Duodenal mucosa (tissue), 2 donors: ENCODE measurements around the gene NPHP4.

Experiments
- H3K27ac ChIP-seq: one replicate; pipeline ENCODE4 v1.7.0; 2013; ENCODE audit warnings: low read depth, low read length
- H3K27me3 ChIP-seq, 2 donors: one replicate each; pipeline ENCODE4 v1.7.0; 2013; ENCODE audit warnings: low read length in 2 of 2, control low read depth in 1 of 2; ENCODE audit not compliant: insufficient read depth in 2 of 2, control insufficient read depth in 1 of 2
- H3K36me3 ChIP-seq, 2 donors: one replicate each; pipeline ENCODE4 v1.7.0; 2013; ENCODE audit warnings: low read length in 2 of 2, control low read depth in 1 of 2; ENCODE audit not compliant: insufficient read depth in 2 of 2, control insufficient read depth in 1 of 2
- H3K4me1 ChIP-seq, 2 donors: one replicate each; pipeline ENCODE4 v1.7.0; 2013; ENCODE audit warnings: low read length in 2 of 2, control low read depth in 1 of 2; ENCODE audit not compliant: insufficient read depth in 2 of 2, control insufficient read depth in 1 of 2
- H3K4me3 ChIP-seq, 2 donors: one replicate each; pipeline ENCODE4 v1.7.0; 2013; ENCODE audit warnings: low read length in 2 of 2, low read depth in 1 of 2
- H3K9ac ChIP-seq, 2 donors: one replicate each; pipeline ENCODE4 v1.7.0; 2013; ENCODE audit warnings: low read length in 2 of 2, low read depth in 1 of 2
- H3K9me3 ChIP-seq, 2 donors: one replicate each; pipeline ENCODE4 v1.7.0; 2013; ENCODE audit warnings: low read length in 2 of 2, control low read depth in 1 of 2; ENCODE audit not compliant: control insufficient read depth in 1 of 2

The NPHP4 gene

GRCh38 chr1:5960336-5960735, 31.9 kb downstream of the NPHP4 start:
- H3K4me1 ChIP-seq = no peaks in the 10 kb centered on the region
- H3K4me3 ChIP-seq = no peak overlapping the region
- no peak overlapping the region for H3K27ac ChIP-seq
- H3K36me3 ChIP-seq = peaks cover 14 to 33% of the 10 kb centered on the region in 2 donors
- H3K9ac ChIP-seq = no peak overlapping the region
- H3K27me3 ChIP-seq = no peaks in the 10 kb centered on the region
- H3K9me3 ChIP-seq = no peaks in the 10 kb centered on the region

- Histone ChIP-seq H3K9ac (no peak overlapping the region), H3K4me3 (no peak overlapping the region), H3K27ac (no peak overlapping the region), H3K9me3 (no peaks in the 10 kb centered on the region), H3K4me1 (no peaks in the 10 kb centered on the region), H3K36me3 (peaks cover 14 to 36% of the 10 kb centered on the region in 2 donors), H3K27me3 (no peaks in the 10 kb centered on the region)
These were observed 32.5 kb downstream of the NPHP4 start for GRCh38 chr1:5959667-5960230.

- Histone ChIP-seq H3K27ac (no peak overlapping the region), H3K9me3 (no peaks in the 10 kb centered on the region), H3K4me3 (no peak overlapping the region), H3K27me3 (no peaks in the 10 kb centered on the region), H3K4me1 (no peaks in the 10 kb centered on the region), H3K36me3 (peaks cover 14 to 36% of the 10 kb centered on the region in 2 donors), H3K9ac (no peak overlapping the region)
These were observed 33.1 kb downstream of the NPHP4 start for GRCh38 chr1:5959087-5959486.

- no peak overlapping the region for H3K4me3 ChIP-seq
- H3K9me3 ChIP-seq = no peaks in the 10 kb centered on the region
- H3K27ac ChIP-seq = no peak overlapping the region
- no peaks in the 10 kb centered on the region for H3K4me1 ChIP-seq
- H3K27me3 ChIP-seq = no peaks in the 10 kb centered on the region
- no peak overlapping the region for H3K9ac ChIP-seq
- H3K36me3 ChIP-seq = peaks cover 10 to 26% of the 10 kb centered on the region in 2 donors
These were observed 36.0 kb downstream of the NPHP4 start for GRCh38 chr1:5956022-5956830.

- H3K9me3 ChIP-seq = no peaks in the 10 kb centered on the region
- no peaks in the 10 kb centered on the region for H3K27me3 ChIP-seq
- H3K36me3 ChIP-seq = peaks cover 5 to 25% of the 10 kb centered on the region in 2 donors
- no peak overlapping the region for H3K4me3 ChIP-seq
- no peak overlapping the region for H3K9ac ChIP-seq
- H3K27ac ChIP-seq = no peak overlapping the region
- no peaks in the 10 kb centered on the region for H3K4me1 ChIP-seq
These were observed 36.7 kb downstream of the NPHP4 start for GRCh38 chr1:5955479-5955977.

GRCh38 chr1:5954964-5955363, 37.3 kb downstream of the NPHP4 start:
- Histone ChIP-seq H3K4me1 (no peaks in the 10 kb centered on the region), H3K9me3 (no peaks in the 10 kb centered on the region), H3K36me3 (peaks cover 2 to 20% of the 10 kb centered on the region in 2 donors), H3K9ac (no peak overlapping the region), H3K27me3 (no peaks in the 10 kb centered on the region), H3K4me3 (no peak overlapping the region), H3K27ac (no peak overlapping the region)

GRCh38 chr1:5953386-5953785, 38.8 kb downstream of the NPHP4 start:
- Histone ChIP-seq H3K27ac (no peak overlapping the region), H3K36me3 (peaks cover 0 to 10% of the 10 kb centered on the region in 2 donors), H3K4me3 (no peak overlapping the region), H3K9ac (no peak overlapping the region), H3K9me3 (no peaks in the 10 kb centered on the region), H3K4me1 (no peaks in the 10 kb centered on the region), H3K27me3 (no peaks in the 10 kb centered on the region)

- Histone ChIP-seq H3K9me3 (no peaks in the 10 kb centered on the region), H3K4me3 (no peak overlapping the region), H3K27ac (no peak overlapping the region), H3K36me3 (peaks cover 0 to 20% of the 10 kb centered on the region in 2 donors), H3K9ac (no peak overlapping the region), H3K4me1 (no peaks in the 10 kb centered on the region), H3K27me3 (no peaks in the 10 kb centered on the region)
These were observed 40.3 kb downstream of the NPHP4 start for GRCh38 chr1:5951846-5952410.

- H3K4me3 ChIP-seq = no peak overlapping the region
- H3K9me3 ChIP-seq = no peaks in the 10 kb centered on the region
- no peak overlapping the region for H3K27ac ChIP-seq
- H3K27me3 ChIP-seq = no peaks in the 10 kb centered on the region
- H3K9ac ChIP-seq = no peak overlapping the region
- H3K4me1 ChIP-seq = no peaks in the 10 kb centered on the region
- peaks cover 0 to 25% of the 10 kb centered on the region in 2 donors for H3K36me3 ChIP-seq
These were observed 41.0 kb downstream of the NPHP4 start for GRCh38 chr1:5950994-5951785.
